Suppressor macrophage treated with lipopolysaccharide for 4 hours (primary cell): ENCODE data around the gene GTPBP8.
A peak's percentile ranks its signal among the peaks of the same experiment; 100 is the strongest.

Experiments
- DNase-seq: peaks from one replicate; pipeline ENCODE4 v3.0.0-alpha.2; 2020

The GTPBP8 gene

GRCh38 chr3:112990672-112991602 lies at the start of gene GTPBP8:
TSS of gene GTPBP8 (plus strand) at chr3:112990984. CDS start at chr3:112991000, 16 bp downstream.
- peak; percentile 91 for DNase-seq

GRCh38 chr3:112948346-112948838 lies 42.4 kb upstream of the GTPBP8 start:
- no peak for DNase-seq

GRCh38 chr3:112956351-112956750 lies 34.4 kb upstream of the GTPBP8 start:
- DNase-seq = peak; percentile 36

GRCh38 chr3:112958811-112959560 lies 31.8 kb upstream of the GTPBP8 start:
- peak; percentile 67 for DNase-seq

GRCh38 chr3:112963683-112964082 lies 27.1 kb upstream of the GTPBP8 start:
- DNase-seq = no peak

- no peak for DNase-seq
Measured at GRCh38 chr3:112965656-112966055, 25.1 kb upstream of the GTPBP8 start.

- peak; percentile 77 for DNase-seq
Measured at GRCh38 chr3:112966633-112967032, 24.2 kb upstream of the GTPBP8 start.

- no peak for DNase-seq
Measured at GRCh38 chr3:112967425-112967824, 23.4 kb upstream of the GTPBP8 start.

- peak; percentile 75 for DNase-seq
Measured at GRCh38 chr3:112967828-112968227, 23.0 kb upstream of the GTPBP8 start.

- DNase-seq = no peak
Measured at GRCh38 chr3:112972158-112972557, 18.6 kb upstream of the GTPBP8 start.

GRCh38 chr3:112973325-112974177 lies 17.2 kb upstream of the GTPBP8 start:
- peak; percentile 69 for DNase-seq

- no peak for DNase-seq
Measured at GRCh38 chr3:112974178-112974517, 16.6 kb upstream of the GTPBP8 start.

- DNase-seq = no peak
Measured at GRCh38 chr3:112974894-112975293, 15.9 kb upstream of the GTPBP8 start, which contains the start of gene CD200R1. TSS of gene CD200R1 (minus strand) at chr3:112975103. CDS start at chr3:112974857, 246 bp downstream.

GRCh38 chr3:112976001-112976400 lies 14.8 kb upstream of the GTPBP8 start:
- DNase-seq = no peak

GRCh38 chr3:112976953-112977352 lies 13.8 kb upstream of the GTPBP8 start:
- no peak for DNase-seq

GRCh38 chr3:112979244-112979832 lies 11.4 kb upstream of the GTPBP8 start:
- DNase-seq = peak; percentile 73

- no peak for DNase-seq
Measured at GRCh38 chr3:112980080-112980479, 10.7 kb upstream of the GTPBP8 start.

GRCh38 chr3:112982710-112983109 lies 8.1 kb upstream of the GTPBP8 start:
- peak; percentile 58 for DNase-seq

- no peak for DNase-seq
Measured at GRCh38 chr3:112984485-112984884, 6.3 kb upstream of the GTPBP8 start.

GRCh38 chr3:112987710-112988334 lies 3.0 kb upstream of the GTPBP8 start:
- no peak for DNase-seq

GRCh38 chr3:112995800-112996199 lies 5.0 kb downstream of the GTPBP8 start:
- no peak for DNase-seq

- no peak for DNase-seq
Measured at GRCh38 chr3:113000691-113001090, 9.9 kb downstream of the GTPBP8 start.
